ENCODE data around the gene CIAPIN1. TPM values are rescaled to one million over a fixed set of nuclear protein-coding genes. Genes with fewer than 3 reads are reported as not detected.

The CIAPIN1 gene
- total RNA-seq, 1 experiment from 2014 or later, result 68.5 TPM

DNA sequence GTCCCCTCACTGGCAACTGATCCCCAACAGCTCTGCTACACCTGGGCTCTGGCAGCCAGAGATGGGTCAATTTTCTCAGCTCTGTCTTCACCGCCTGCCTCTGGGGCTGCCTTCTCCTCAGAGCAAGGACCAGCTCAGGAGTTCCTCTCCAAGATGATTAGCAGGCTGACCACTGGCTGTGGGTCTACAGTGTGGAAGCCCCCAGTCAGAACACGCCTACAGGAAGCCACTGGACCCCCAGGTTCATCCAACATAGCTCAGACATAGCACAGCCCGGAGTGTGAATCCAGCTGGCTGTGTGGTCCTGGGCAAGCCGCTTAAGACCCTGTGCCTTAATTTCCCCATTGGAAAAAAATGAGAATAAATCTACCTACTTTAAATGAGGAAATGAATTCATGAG is 34.2 kb upstream of the CIAPIN1 start:
- H3K4me1 ChIP-seq (ENCODE audit: control insufficient read depth in 1 of 2, insufficient read depth in 2 of 2, low read length in 2 of 2), result peaks cover 13 to 34% of the 10 kb centered on the region in 2 experiments
- no peak overlapping the region for H3K9ac ChIP-seq (ENCODE audit: low read length)
- no peak for TF ChIP-seq JUND (IDR thresholded peaks at IDR 0.05)
- no peak for TF ChIP-seq SIN3A (IDR thresholded peaks at IDR 0.05; ENCODE audit: low read depth)
- no peak for TF ChIP-seq CBX3 (IDR thresholded peaks at IDR 0.05; ENCODE audit: low read depth)
- TF ChIP-seq CEBPB (IDR thresholded peaks at IDR 0.05; ENCODE audit: low read depth), result no peak
- no peak for TF ChIP-seq ELF1 (IDR thresholded peaks at IDR 0.05; ENCODE audit: borderline replicate concordance, low read depth)
- no peak for TF ChIP-seq RAD21 (IDR thresholded peaks at IDR 0.05; ENCODE audit: low read depth)
- TF ChIP-seq EZH2phosphoT487 (IDR thresholded peaks at IDR 0.05; ENCODE audit: borderline replicate concordance), result no peak
- no peak for TF ChIP-seq POLR2AphosphoS5 (IDR thresholded peaks at IDR 0.05; ENCODE audit: low read depth, low read length)
- no peak for TF ChIP-seq YY1 (IDR thresholded peaks at IDR 0.05; ENCODE audit: extremely low read depth, insufficient replicate concordance, low read depth, low read length)
- TF ChIP-seq, protein P1, sequence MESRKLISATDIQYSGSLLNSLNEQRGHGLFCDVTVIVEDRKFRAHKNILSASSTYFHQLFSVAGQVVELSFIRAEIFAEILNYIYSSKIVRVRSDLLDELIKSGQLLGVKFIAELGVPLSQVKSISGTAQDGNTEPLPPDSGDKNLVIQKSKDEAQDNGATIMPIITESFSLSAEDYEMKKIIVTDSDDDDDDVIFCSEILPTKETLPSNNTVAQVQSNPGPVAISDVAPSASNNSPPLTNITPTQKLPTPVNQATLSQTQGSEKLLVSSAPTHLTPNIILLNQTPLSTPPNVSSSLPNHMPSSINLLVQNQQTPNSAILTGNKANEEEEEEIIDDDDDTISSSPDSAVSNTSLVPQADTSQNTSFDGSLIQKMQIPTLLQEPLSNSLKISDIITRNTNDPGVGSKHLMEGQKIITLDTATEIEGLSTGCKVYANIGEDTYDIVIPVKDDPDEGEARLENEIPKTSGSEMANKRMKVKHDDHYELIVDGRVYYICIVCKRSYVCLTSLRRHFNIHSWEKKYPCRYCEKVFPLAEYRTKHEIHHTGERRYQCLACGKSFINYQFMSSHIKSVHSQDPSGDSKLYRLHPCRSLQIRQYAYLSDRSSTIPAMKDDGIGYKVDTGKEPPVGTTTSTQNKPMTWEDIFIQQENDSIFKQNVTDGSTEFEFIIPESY (IDR thresholded peaks at IDR 0.05; ENCODE audit: extremely low read depth, insufficient replicate concordance, low read length), result no peak
- TF ChIP-seq, protein P2, sequence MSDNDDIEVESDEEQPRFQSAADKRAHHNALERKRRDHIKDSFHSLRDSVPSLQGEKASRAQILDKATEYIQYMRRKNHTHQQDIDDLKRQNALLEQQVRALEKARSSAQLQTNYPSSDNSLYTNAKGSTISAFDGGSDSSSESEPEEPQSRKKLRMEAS (IDR thresholded peaks at IDR 0.05), result no peak
- H3K9me2 ChIP-seq (ENCODE audit: insufficient read depth), result no peaks in the 10 kb centered on the region
- H2AFZ ChIP-seq (ENCODE audit: low read depth, low read length, poor library complexity, severe bottlenecking), result no peak overlapping the region
- H3K79me2 ChIP-seq (ENCODE audit: insufficient read depth, low read length), result no peaks in the 10 kb centered on the region
- DNase-seq (ENCODE audit: low read depth, low spot score) (no peak), ATAC-seq (no peak)
- no peaks in the 10 kb centered on the region for H3K9me3 ChIP-seq (ENCODE audit: control insufficient read depth in 1 of 2, insufficient read depth in 1 of 2, low read depth in 1 of 2, low read length in 2 of 2)
- POLR2A ChIA-PET, result no interaction called here
- H3K27me3 ChIP-seq (ENCODE audit: insufficient read depth, low read length), result no peaks in the 10 kb centered on the region
- H3K4me3 ChIP-seq (replicated peaks in 1 of 2; ENCODE audit: low read depth in 1 of 2, low read length in 2 of 2), result no peak overlapping the region
- RAD21 ChIA-PET (ENCODE audit: low non-redundant PET in 1 of 2, low total read pairs in 2 of 2, uncharacterized antibody in 2 of 2, unreplicated experiment in 2 of 2), result no interaction called here
- H3K4me2 ChIP-seq (ENCODE audit: low read length), result no peak overlapping the region
- H4K20me1 ChIP-seq (ENCODE audit: insufficient read depth), result no peaks in the 10 kb centered on the region
- intact Hi-C loops (cut with micrococcal nuclease), result no loop called here
- H3K27ac ChIP-seq (ENCODE audit: low read depth, low read length), result no peak overlapping the region
- no TSS peak for BruUV-seq (replicated peaks)
- CTCF ChIA-PET, result interaction anchor here (1.6 kb wide), 1 partner anchor 19 kb away, joined by 4 read pairs; the partner anchor contains the start of gene POLR2C
- no peaks in the 10 kb centered on the region for H3K36me3 ChIP-seq (ENCODE audit: control insufficient read depth in 1 of 2, insufficient read depth in 2 of 2, low read length in 2 of 2)
